MM.1S (cell line): ENCODE measurements around the gene CD109.

Source experiments
- EZH2 ChIP-seq: fragments of 300-600 bp; sonication (generic); optimal IDR thresholded peaks from 2 replicates; pipeline ENCODE3; 2017; ENCODE audit warnings: low read depth, mild to moderate bottlenecking, antibody characterized with exemption, low read length, mixed read lengths
- EZH2phosphoT487 ChIP-seq: fragments of 300-600 bp; sonication (generic); IDR thresholded peaks from 2 replicates; pipeline ENCODE4 v1.6.1; 2018; ENCODE audit warnings: antibody characterized with exemption, low read length
- TF ChIP-seq, protein P1 (sequence below): fragments of 300-600 bp; sonication (generic); IDR thresholded peaks from 2 replicates; pipeline ENCODE4 v1.5.1; 2016; ENCODE audit warnings: antibody characterized with exemption, low read length, mixed read lengths

DNA sequence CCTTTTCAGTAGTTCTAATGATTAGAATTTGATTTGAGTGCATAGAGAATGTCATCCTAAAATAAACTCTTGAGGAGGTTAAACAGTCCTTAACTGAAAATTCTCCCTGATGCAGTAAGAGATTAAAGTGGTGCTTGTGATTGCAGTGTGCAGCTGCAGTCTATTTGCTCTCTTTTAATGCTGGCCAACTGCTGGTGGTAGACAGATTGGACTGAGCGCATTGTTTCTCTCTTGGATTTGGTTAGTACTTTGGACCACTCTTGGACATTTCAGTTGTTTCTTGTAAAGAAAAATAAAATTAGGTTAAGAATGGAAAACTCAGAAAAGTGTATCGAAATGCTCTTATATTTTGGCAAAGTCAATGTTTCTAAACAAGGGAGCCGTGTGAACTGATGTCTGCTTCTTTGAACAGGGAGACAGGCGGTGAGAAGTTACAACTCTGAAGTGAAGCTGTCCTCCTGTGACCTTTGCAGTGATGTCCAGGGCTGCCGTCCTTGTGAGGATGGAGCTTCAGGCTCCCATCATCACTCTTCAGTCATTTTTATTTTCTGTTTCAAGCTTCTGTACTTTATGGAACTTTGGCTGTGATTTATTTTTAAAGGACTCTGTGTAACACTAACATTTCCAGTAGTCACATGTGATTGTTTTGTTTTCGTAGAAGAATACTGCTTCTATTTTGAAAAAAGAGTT, 127.2 kb downstream of the CD109 start:
- no peak for TF ChIP-seq EZH2
- TF ChIP-seq EZH2phosphoT487, result no peak
- TF ChIP-seq, protein P1, sequence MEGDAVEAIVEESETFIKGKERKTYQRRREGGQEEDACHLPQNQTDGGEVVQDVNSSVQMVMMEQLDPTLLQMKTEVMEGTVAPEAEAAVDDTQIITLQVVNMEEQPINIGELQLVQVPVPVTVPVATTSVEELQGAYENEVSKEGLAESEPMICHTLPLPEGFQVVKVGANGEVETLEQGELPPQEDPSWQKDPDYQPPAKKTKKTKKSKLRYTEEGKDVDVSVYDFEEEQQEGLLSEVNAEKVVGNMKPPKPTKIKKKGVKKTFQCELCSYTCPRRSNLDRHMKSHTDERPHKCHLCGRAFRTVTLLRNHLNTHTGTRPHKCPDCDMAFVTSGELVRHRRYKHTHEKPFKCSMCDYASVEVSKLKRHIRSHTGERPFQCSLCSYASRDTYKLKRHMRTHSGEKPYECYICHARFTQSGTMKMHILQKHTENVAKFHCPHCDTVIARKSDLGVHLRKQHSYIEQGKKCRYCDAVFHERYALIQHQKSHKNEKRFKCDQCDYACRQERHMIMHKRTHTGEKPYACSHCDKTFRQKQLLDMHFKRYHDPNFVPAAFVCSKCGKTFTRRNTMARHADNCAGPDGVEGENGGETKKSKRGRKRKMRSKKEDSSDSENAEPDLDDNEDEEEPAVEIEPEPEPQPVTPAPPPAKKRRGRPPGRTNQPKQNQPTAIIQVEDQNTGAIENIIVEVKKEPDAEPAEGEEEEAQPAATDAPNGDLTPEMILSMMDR, result no peak
